Ammon's horn (tissue), 1 donor: Measurements from ENCODE around the gene CDH12.

Source experiments
- DNase-seq: peaks from one replicate; pipeline ENCODE4 v3.0.0-alpha.2; 2016; ENCODE audit warnings: low spot score

CDH12 gene

DNA sequence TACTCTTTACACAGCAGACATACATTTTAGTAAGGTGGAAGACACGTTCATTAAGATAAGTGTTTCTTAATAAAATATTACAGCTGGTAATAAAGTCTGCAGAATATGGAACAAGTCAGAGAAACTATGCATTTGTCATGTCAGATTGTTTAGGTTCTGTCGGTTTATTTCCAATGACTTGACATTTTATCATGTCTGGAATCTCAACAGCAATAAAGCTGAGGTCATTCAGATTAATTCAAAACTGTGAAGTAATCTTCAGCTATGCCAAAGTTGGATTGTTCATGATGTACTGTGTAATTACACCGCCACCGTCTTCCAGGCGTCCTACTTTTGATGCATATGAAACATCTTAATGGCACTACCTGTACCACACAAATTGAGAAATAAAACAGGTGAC, 1032.6 kb downstream of the CDH12 start:
- DNase-seq = no peak

GRCh38 chr5:21818370-21818720, 1034.8 kb downstream of the CDH12 start:
- DNase-seq = no peak

DNA sequence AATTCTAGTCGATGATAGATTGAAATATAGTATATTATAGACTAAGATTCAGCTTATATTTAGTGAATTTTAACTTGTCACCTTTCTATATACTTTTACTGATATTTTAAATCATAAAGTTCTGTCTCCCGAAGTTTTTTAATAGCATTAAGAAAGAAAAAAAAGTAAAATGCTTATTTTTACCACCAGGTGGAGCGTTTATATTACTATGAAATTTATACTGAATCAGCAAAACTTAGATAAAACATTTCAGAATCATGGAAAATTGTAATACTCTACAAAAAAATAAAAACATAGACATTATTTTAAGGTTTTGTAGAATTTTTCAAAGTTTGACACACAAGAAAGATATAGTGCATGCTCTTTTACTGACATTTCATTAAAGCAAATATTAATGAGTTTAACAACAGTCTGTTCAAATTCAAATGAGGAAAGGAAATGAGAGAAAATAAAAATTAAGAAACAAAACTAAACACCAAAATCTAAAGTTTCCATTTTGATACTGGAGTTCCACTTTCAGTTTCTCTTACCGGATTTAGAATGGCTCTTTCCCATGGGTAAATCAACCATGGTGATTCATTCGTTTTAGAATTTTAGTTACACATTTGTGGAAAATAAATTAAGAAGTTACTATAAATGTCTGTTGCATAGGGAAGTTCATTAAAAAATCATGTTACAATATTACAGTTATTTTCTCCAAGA, 1035.3 kb downstream of the CDH12 start:
- DNase-seq = no peak

DNA sequence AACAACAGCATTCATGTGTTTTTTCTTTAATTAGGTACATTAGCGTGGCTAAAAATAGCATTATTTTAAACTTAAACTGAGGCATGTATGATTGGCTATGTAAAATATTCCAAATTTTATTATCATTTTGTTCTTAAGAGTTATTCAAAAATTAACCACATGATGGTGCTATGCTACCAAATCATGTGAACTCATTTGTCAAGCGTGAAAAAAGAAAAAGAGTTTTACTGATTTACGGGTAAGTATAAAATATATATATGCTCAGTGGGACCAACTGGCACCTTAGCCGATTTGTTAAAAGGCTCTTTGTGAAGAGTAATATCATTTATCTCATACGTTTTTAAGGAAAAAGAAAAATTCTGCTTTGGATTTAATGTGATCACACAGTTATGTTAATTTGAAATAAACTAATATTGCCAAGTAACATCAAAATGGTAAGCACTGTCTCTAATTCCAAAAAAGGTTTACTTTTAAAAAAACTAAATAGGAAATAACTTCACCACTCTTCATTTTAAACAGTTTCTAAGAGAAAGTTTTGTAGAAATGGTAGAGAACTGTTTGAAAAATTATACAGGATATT, 1042.3 kb downstream of the CDH12 start:
- no peak for DNase-seq

DNA sequence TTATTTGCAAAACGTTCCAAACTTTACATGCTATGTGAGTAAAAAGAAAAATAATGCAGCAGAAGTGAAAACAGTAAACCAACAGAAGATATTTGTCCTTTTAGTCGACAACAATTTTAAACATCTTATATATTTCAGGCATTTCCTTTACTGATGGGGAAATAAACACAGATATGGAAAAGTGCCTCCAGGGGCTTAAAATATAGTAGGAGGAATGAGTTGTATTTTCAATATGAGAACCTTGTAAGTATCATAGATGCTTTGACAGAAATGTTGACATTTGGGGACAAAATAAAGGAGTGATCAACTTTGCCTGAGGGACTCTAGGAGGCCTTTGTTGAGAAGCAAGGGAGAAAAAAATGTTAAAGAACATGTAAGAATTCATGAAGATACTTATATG, 1043.5 kb downstream of the CDH12 start:
- DNase-seq = no peak

GRCh38 chr5:21807953-21808352, 1045.2 kb downstream of the CDH12 start:
- no peak for DNase-seq

DNA sequence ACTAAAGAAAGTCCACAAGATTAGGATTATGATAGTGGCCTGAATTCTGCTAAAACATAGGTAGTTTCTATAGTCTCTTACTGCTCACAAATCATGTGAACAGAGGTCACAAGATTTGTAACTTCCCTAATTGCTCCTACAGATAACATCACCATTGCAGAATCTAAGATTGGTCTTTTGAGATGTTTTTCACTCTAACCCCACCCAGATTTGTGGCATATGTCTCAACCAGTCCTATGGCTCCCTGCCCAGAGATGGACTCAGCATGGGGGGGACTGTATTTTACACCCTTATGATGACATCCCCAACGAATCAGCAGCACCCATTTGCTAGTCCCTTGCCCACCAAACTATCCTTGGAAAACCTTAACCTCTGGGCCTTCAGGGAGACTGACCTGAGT, 1046.2 kb downstream of the CDH12 start:
- DNase-seq = no peak

DNA sequence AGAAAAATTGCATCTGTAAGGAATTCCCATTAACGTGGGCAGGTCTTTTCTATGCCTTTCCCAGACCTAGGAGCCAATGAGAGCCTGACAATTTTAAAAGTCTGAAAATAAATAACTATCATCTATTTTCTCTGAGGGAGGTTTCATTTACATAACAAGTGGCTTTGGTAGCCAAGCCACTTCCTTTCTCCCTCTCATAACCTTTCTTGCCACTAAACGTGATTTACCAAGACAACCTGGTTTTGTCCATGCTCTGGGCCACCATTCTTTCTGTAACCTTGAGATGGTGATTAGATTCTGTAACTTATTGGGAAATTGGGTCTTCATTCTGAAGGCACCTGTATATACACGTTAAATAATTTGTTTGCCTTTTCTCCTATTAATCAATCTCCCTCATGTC, 1046.9 kb downstream of the CDH12 start:
- no peak for DNase-seq

- DNase-seq = peak; percentile 42
Observed at GRCh38 chr5:21802869-21803490, 1050.2 kb downstream of the CDH12 start.

DNA sequence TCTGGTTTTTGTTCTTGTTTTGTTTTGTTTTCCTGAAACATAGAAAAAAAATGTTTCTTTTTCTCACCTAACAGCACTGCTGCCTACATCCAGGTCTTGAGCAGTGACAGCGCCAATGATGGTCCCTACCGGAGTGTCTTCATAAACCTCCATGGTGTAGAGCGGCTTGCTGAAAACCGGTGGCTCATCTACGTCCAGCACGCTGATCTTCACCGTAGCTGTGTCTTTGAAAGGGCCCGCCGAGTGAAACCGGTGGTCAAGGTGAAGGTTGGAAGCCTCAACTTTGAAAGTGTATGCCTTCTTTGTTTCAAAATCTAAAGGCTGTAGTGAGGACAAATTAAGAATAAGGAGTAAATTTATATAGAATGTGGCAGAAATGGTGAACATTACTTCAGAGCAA, 1051.0 kb downstream of the CDH12 start:
- DNase-seq = no peak

- no peak for DNase-seq
Observed at GRCh38 chr5:21792748-21793147, 1060.4 kb downstream of the CDH12 start.

DNA sequence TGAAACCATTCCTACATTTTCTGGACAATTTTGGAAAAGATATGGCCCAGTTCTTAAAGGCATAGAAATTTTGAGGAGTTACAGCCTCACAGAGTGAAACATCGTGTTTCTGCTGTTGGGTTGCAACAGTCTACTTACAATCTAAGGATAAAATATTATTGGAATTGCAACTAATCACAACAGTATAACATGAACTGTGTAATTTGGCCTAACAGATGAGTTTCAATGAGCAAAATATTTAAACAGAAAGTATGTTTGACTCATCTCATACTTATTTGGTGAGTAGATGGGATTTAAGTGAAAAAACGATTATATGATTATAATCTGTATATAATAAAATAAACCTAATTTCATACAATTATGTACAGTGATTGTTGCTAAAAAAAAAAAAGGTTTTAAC, 1061.8 kb downstream of the CDH12 start:
- DNase-seq = no peak

DNA sequence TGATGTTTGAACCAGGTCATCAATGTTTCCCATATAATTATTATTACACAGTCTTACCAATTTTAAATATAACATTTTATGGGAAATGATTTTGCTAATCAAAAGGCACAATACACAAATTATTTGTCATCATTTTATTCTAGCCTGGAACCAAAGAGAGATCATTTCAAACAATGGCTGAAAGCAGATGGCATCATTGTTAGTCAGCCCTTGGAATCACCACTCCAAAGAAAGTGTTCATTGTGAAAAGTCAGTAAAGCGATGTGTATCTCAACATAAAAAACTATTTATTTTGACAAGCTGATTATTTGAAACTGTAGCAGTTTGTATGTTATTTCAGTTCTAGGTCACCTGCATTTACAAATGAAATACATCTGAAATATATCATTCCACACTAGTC, 1068.7 kb downstream of the CDH12 start:
- no peak for DNase-seq

- no peak for DNase-seq
Observed at GRCh38 chr5:21783074-21783679, 1070.0 kb downstream of the CDH12 start.

- DNase-seq = no peak
Observed at GRCh38 chr5:21776466-21776865, 1076.7 kb downstream of the CDH12 start.

- DNase-seq = no peak
Observed at GRCh38 chr5:21774801-21775200, 1078.3 kb downstream of the CDH12 start.

GRCh38 chr5:21774281-21774680, 1078.9 kb downstream of the CDH12 start:
- DNase-seq = no peak

DNA sequence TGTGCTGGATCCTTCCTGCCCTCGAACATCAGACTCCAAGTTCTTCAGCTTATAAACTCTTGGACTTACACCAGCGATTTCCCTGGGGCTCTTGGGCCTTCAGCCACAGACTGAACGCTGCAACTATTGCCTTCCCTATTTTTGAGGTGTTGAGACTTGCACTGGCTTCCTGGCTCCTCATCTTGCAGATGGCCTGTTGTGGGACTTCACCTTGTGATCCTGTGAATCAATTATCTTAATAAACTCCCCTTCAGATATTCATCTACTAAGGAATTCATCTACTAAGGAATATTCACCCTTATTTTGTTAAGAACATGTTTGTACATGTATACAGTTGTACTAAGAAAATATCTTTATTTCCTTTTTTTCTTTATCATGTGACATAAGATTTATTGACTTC, 1079.7 kb downstream of the CDH12 start:
- DNase-seq = no peak

DNA sequence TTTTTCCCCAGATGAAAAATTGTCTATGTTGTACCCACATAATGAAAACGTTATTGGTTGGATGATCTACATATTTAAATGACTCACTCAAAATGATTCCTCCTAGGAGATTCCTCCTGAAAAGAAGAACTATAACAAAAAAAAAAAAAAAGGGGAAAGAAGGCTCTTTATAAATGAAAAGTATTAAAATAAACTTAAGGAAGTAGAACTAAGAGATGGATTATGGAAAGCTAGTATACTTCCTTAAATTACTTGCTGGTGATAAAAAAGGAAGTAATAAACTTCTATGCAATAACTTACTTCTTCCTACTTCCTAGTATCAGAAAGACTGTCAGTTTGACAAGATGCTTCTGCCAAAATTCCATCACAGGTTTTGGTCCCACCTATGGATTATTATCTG, 1087.7 kb downstream of the CDH12 start:
- DNase-seq = no peak

GRCh38 chr5:21739096-21739495, 1114.0 kb downstream of the CDH12 start:
- DNase-seq = no peak

DNA sequence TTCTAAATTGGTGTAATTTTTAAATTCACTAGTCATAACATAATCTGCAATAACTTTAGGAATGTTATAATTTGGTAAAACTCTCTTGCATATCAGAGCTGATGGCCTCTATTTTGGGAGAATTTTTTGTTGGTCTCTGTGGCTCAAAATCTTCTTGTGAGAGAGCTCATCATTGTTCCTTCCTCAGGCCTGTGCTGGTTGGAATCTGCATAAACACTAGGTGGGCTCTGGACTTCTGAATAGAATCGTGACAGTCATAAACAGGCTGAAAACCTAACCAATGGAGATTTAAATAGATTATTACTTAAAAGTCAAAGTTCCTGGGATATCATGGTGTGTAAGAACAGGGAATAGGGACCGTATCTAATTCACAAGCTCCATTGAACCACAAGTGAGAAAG, 1129.6 kb downstream of the CDH12 start:
- no peak for DNase-seq

GRCh38 chr5:21711866-21712758, 1141.0 kb downstream of the CDH12 start:
- DNase-seq = no peak
